HFFc6 (cell line): ENCODE data around the gene SAMSN1. TPM values are rescaled to one million over a fixed set of nuclear protein-coding genes. Genes with fewer than 3 reads are reported as not detected.

Experiments
- DNase-seq: peaks from one replicate; pipeline ENCODE4 v3.0.0-alpha.2; 2018
- H3K27ac Mint-ChIP-seq: 2 replicates; pipeline ENCODE4 v1.8.0; 2020; ENCODE audit warnings: mild to moderate bottlenecking, mixed read lengths
- H3K27me3 Mint-ChIP-seq: 2 replicates; pipeline ENCODE4 v1.8.0; 2021; ENCODE audit warnings: mild to moderate bottlenecking, moderate library complexity, mixed read lengths; ENCODE audit not compliant: insufficient read depth
- H3K36me3 Mint-ChIP-seq: 2 replicates; pipeline ENCODE4 v1.8.0; 2021; ENCODE audit warnings: low read depth, mixed read lengths
- H3K4me1 Mint-ChIP-seq: 2 replicates; pipeline ENCODE4 v1.8.0; 2020; ENCODE audit warnings: low read depth, mixed read lengths
- H3K4me3 Mint-ChIP-seq: 2 replicates; pipeline ENCODE4 v1.8.0; 2020; ENCODE audit warnings: mild to moderate bottlenecking, moderate library complexity, mixed read lengths
- H3K9me3 Mint-ChIP-seq: 2 replicates; pipeline ENCODE4 v1.8.0; 2020; ENCODE audit warnings: mild to moderate bottlenecking, mixed read lengths
- CTCF ChIP-seq: fragments of 200-600 bp; sonication (generic); IDR thresholded peaks from 2 replicates; pipeline ENCODE4 v1.5.0; 2021; ENCODE audit warnings: antibody characterized with exemption, mild to moderate bottlenecking
- total RNA-seq, 6 experiments: library from RNA; stranded (reverse); fragmentation: NEBNext Ultra II Directional; extraction: Animal tissue kit (Norgen Biotek cat#: 25700); gene quantifications; 2 replicates in 1 of 6; 3 replicates in 5 of 6; pipeline ENCODE4 v1.2.3, GENCODE V29; 2021

SAMSN1 gene
- total RNA-seq, 6 experiments from 2014 or later = not detected

DNA sequence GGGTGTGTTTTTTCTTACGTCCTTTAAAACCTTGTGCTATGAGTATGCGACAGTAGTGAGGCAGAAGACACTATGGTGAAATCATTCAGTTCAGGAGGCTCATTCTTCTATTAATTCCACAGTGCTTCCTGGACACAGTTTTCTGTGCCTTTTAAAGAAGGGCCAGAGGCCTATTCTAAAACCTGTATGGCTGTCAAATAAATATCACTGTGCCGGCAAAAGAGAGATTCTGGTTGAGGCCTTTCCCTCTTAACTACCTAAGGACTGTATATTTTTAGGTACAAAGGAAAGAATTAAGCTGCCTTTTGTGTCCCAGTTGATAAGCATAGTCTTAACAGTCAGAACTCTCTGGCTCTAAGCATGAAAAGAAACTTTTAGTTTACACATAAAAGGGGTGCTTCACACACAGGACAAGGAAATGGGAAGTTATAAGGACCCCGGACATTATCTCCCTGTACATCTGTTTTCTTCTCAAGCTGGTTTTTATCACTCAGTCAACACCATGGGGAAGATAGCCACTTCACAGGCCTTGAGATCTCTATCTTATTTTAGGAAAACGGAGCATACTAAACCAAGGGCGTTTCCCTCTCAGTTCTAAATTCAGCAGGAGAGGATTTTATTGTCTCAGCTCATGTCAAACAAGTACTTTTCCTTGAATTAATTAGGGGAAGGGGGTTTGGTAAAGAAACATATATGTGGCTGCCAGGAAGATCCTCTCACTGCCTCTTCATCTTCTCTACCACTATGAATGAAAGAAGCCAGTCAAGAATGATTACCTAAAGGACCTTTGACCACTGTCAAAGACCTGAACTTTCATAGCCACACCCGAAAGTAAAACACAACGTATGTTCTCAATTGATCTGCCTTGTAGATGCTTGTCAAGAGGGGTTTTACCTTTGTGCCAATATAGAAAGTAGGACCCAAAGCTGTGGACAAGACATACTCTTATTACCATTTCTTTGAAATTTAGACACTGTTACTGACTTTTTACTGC lies 91.8 kb downstream of the SAMSN1 start:
- DNase-seq = no peak
- Mint-ChIP-seq H3K4me1 (no peaks in the 10 kb centered on the region), H3K36me3 (no peaks in the 10 kb centered on the region), H3K27me3 (no peaks in the 10 kb centered on the region), H3K9me3 (peaks cover 5% of the 10 kb centered on the region), H3K27ac (no peak overlapping the region), H3K4me3 (no peak overlapping the region)
- no peak for TF ChIP-seq CTCF

DNA sequence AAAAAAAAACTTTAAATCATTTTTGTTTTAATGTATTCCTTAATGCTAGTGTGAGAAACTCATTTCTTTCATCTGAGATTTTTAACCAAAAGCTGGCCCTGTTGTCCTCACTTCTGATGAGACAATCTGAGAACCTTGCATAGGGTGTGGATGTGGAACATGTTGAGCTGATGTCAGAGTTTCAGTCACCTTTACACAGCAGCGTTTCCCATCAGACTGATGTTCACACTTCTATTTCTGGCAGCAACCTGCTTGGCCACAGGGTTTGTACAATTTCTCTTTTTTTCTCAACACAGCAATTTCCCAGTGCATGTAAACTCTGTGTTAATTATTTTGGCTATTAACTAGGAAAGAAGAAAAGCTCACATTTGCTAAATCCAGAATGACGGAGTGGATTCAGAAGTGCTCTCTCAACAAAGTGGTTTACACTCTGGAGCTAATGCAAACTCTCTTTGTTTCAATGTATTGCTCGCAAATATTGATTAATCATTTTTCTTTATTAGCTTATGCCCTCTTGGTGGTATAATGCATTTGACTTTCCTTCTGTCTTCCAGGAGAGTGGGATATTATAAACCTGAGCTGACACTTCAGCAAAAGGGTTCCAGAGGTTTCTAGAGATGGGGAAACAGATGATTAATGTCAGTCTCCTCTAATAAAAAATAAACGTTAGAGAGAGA lies 92.6 kb downstream of the SAMSN1 start:
- Mint-ChIP-seq H3K27me3 (no peaks in the 10 kb centered on the region), H3K36me3 (no peaks in the 10 kb centered on the region), H3K27ac (no peak overlapping the region), H3K4me3 (no peak overlapping the region), H3K9me3 (peaks cover 2% of the 10 kb centered on the region), H3K4me1 (no peaks in the 10 kb centered on the region)
- TF ChIP-seq CTCF = no peak
- DNase-seq = no peak

DNA sequence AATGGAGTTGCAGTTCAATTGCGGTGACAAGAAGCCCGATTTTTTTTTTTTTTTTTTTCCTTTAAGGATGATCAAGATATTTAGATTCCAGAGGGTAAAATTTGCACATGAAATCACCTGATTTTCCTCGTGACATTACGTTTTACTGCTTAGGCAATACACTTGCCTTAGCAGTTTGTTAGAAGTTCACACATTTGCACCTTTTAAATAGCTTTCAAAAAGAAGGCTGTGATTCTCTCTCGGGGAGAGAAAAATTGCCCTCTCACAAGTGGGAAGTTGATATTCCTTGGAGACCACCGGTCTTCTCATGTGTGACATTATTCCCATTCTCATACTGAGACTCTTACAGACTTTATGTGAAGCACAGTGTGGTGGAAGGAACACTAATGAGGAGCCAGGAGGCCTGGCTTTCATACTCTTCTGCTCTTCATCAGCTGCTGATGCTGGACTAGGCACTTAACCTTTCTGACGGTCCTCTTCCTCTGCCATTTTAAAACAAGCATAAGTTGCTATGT lies 93.3 kb downstream of the SAMSN1 start:
- no peaks in the 10 kb centered on the region for H3K4me1 Mint-ChIP-seq
- no peak overlapping the region for H3K27ac Mint-ChIP-seq
- H3K9me3 Mint-ChIP-seq = no peaks in the 10 kb centered on the region; the same call in none of the 2 replicates
- H3K4me3 Mint-ChIP-seq = no peak overlapping the region
- no peaks in the 10 kb centered on the region for H3K27me3 Mint-ChIP-seq
- H3K36me3 Mint-ChIP-seq = no peaks in the 10 kb centered on the region
- no peak for TF ChIP-seq CTCF
- DNase-seq = no peak

DNA sequence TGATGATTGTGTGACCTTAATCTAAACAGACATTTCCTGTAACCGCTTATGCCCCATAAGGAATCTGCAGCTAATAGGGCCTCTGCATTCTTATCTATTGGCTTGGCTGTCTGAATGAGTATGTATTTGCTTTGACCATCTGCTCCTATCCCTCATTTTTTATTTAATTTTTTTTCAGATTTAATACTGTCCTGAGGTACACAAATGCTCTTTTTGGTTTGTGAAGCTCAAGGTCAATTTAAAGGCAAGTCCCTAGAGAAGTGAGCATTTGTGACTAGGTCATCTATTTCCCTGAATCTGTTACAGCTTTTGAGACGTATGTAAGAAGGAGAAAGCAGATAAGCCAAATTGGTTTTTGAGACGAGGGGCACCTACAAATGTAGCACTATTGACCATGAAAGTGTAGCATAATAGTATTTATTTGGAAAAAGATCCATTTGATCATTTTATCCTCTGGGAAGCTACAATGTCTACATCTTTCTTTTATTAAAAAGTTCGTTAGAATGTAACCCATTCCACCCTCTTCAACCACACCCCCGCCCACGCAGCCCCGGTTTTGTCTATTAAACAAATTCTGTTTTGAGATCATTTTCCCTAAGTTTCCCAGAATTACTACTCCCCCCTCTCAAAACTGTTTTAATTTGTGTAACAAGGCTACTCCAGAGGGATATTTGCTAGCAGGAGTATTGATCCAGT lies 93.9 kb downstream of the SAMSN1 start:
- no peak for DNase-seq
- no peak for TF ChIP-seq CTCF
- Mint-ChIP-seq H3K36me3 (no peaks in the 10 kb centered on the region), H3K9me3 (no peaks in the 10 kb centered on the region; the same call in 1 of the 2 replicates), H3K4me1 (no peaks in the 10 kb centered on the region), H3K27me3 (no peaks in the 10 kb centered on the region), H3K27ac (no peak overlapping the region), H3K4me3 (no peak overlapping the region)

DNA sequence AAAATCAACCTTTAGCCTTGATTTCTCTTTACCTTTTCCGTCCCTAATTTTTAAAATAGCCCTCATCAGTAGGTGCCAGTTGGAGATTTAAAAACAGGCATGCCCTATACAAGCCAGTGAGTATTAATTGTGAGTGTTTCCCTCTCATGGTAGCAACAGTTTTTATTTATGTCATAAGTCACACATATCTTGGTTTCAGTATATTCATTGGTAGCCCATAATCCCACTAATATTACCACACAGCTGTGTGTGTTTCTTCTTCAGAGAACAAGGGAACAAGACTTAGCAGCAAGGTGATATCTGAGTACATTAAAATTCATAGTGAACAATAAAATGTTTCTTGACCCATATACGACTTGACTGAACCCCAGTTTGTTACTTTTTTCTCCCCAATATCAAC lies 94.6 kb downstream of the SAMSN1 start:
- Mint-ChIP-seq H3K4me3 (no peak overlapping the region), H3K27me3 (no peaks in the 10 kb centered on the region), H3K4me1 (no peaks in the 10 kb centered on the region), H3K36me3 (no peaks in the 10 kb centered on the region), H3K27ac (no peak overlapping the region), H3K9me3 (no peaks in the 10 kb centered on the region; the same call in 1 of the 2 replicates)
- DNase-seq = no peak
- TF ChIP-seq CTCF = no peak
